HEK293 (cell line): ENCODE results near the gene TAL1.

Experiments
- CTCF ChIP-seq: fragments of 450-650 bp; formaldehyde crosslinking; IDR thresholded peaks from 2 replicates; pipeline ENCODE4 v1.5.1; 2016; ENCODE audit warnings: missing biosample characterization, missing genetic modification characterization
- FEZF1 ChIP-seq: fragments of 450-650 bp; formaldehyde crosslinking; IDR thresholded peaks from 2 replicates; pipeline ENCODE4 v1.5.1; 2016; ENCODE audit warnings: missing biosample characterization, missing genetic modification characterization
- REST ChIP-seq: fragments of 450-650 bp; formaldehyde crosslinking; IDR thresholded peaks from 2 replicates; pipeline ENCODE4 v1.5.1; 2016; ENCODE audit warnings: missing biosample characterization, missing genetic modification characterization
- SP2 ChIP-seq: fragments of 450-650 bp; formaldehyde crosslinking; IDR thresholded peaks from 2 replicates; pipeline ENCODE4 v1.5.1; 2016; ENCODE audit warnings: missing biosample characterization, missing genetic modification characterization
- ZBTB7A ChIP-seq: fragments of 450-650 bp; formaldehyde crosslinking; IDR thresholded peaks from 2 replicates; pipeline ENCODE4 v1.5.1; 2016; ENCODE audit warnings: low read depth, missing biosample characterization, missing genetic modification characterization
- ZNF623 ChIP-seq: fragments of 450-650 bp; formaldehyde crosslinking; IDR thresholded peaks from 2 replicates; pipeline ENCODE4 v1.5.1; 2016; ENCODE audit warnings: missing biosample characterization, missing genetic modification characterization
- ZNF639 ChIP-seq: fragments of 450-650 bp; formaldehyde crosslinking; IDR thresholded peaks from 2 replicates; pipeline ENCODE4 v1.5.1; 2016; ENCODE audit warnings: missing biosample characterization, missing genetic modification characterization
- ZNF707 ChIP-seq: fragments of 450-650 bp; formaldehyde crosslinking; IDR thresholded peaks from 2 replicates; pipeline ENCODE4 v1.5.1; 2016; ENCODE audit warnings: missing biosample characterization, missing genetic modification characterization

- TF ChIP-seq CTCF (tag by site-specific recombination): no peak
- TF ChIP-seq REST (tag by site-specific recombination): no peak
- TF ChIP-seq SP2 (tag by site-specific recombination): no peak
- TF ChIP-seq ZNF623: no peak
- no peak for TF ChIP-seq FEZF1 (tag by site-specific recombination)
- no peak for TF ChIP-seq ZNF707 (tag by site-specific recombination)
- no peak for TF ChIP-seq ZBTB7A (tag by site-specific recombination)
- TF ChIP-seq ZNF639 (tag by site-specific recombination): no peak
Observed at GRCh38 chr1:47183308-47184089, 48.5 kb downstream of the TAL1 start.
